Measurements from ENCODE around the gene NUMBL. TPM values are rescaled to one million over a fixed set of nuclear protein-coding genes. Genes with fewer than 3 reads are reported as not detected.
A peak's percentile ranks its signal among the peaks of the same experiment; 100 is the strongest.

Gene NUMBL
- total RNA-seq, 5 donors from 2014 or later (not counting 1 experiment from before 2014, with no cell fraction given), result 7.1 to 19.0 (median 13.1) TPM

DNA sequence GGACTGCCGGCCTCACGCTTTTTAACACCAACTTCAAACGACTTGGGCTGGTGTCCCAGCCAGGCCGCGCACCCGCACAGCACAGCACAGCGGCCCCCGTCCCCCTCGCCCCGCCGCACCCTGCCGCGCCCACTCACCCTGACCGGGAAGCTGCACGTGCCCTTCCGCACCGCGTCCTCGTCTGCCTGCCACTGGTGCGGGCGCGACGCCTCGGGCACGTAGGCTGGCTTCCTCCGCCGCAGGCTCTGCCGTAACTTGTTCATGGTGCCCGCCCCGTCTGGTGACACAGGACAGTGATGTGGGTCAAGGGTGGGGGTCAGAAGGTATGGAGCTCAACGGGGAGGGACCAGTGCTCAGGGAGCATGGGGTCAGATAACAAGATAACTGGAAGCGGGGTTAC lies 6.2 kb downstream of the NUMBL start:
- Histone ChIP-seq H3K9me3 (no peaks in the 10 kb centered on the region), H3K27ac (ENCODE audit: low read length) (no peak overlapping the region), H3K4me1 (ENCODE audit: control insufficient read depth in 1 of 2, extremely low read depth in 1 of 2, insufficient read depth in 2 of 2, low read length in 2 of 2) (peaks cover 2 to 13% of the 10 kb centered on the region in 2 experiments), H3K36me3 (ENCODE audit: control insufficient read depth in 2 of 2, extremely low read depth in 1 of 2, insufficient read depth in 1 of 2, low read length in 1 of 2) (peaks cover 2 to 6% of the 10 kb centered on the region in 2 donors), H3K4me3 (ENCODE audit: control insufficient read depth in 1 of 2, extremely low read depth in 1 of 2, low read length in 1 of 2) (no peak overlapping the region), H3K27me3 (replicated peaks in 1 of 2; ENCODE audit: control insufficient read depth in 2 of 2, extremely low read depth in 1 of 2, insufficient read depth in 2 of 2, low read length in 1 of 2) (no peaks in the 10 kb centered on the region)
- Mint-ChIP-seq H3K27ac (no peak overlapping the region), H3K27me3 (no peaks in the 10 kb centered on the region), H3K4me1 (no peaks in the 10 kb centered on the region), H3K36me3 (peaks cover 21% of the 10 kb centered on the region), H3K9me3 (no peaks in the 10 kb centered on the region), H3K4me3 (no peak overlapping the region)
- ATAC-seq (replicated peaks in 1 of 4) (no peak), DNase-seq (no peak)
- WGBS (ENCODE audit: insufficient coverage), result 97% methylated on average over 20 of the region's 32 CpGs
- CTCF ChIA-PET, result interaction anchor here in 1 of 2 donors (0.6 kb wide), 1 partner anchor 885 kb away, joined by 3 read pairs; no protein-coding TSS in a partner anchor
- POLR2A ChIA-PET, result no interaction called here

DNA sequence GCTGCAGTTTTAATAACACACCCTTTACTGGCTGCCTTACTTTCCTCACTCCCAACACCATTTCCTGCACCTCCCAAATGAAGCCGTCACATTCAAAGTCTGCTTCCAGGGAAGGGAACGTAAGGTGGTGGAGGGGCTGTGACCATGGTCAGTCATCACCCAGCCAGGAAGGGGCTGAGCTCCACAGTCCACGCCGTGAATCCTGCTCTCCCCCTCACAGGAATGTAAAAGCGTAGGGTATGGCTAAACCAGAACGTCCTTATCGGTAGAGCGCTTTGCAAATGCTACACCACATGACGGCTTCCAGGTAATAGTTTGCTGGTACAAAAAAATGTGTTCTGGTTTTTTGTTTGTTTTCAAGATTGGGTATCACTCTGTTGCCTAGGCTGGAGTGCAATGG lies 7.0 kb downstream of the NUMBL start:
- H3K4me1 ChIP-seq (ENCODE audit: control insufficient read depth in 1 of 2, extremely low read depth in 1 of 2, insufficient read depth in 2 of 2, low read length in 2 of 2), result peaks cover 0 to 8% of the 10 kb centered on the region in 2 experiments
- WGBS (ENCODE audit: insufficient coverage), result 100% methylated on average over 1 of the region's 9 CpGs

DNA sequence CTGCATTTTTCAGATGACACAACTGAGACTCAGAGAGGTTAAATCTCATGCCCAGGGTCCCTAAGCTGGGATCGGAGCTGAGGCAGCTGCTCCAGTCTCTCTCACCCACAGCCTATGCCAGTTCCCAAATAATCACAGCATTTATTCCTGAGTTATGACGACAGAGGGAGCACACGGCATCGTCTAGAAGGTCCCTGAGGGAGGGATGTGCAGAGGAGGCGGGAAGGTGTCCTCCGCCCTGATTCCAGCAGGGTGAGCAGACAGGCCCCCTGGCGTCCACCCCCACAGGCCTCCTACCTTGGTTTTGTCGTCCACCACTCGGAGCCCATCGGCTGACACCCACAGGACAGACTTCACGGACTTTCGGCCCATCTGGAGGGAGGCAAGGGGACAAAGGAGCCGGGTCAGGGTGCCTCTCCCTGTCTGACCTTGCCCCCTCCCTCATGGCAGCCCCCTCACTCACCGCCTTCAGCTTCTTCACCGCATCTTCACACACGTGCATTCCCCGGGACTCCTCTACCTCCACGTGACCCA lies 8.0 kb downstream of the NUMBL start:
- H3K36me3 ChIP-seq (ENCODE audit: control insufficient read depth in 2 of 2, extremely low read depth in 1 of 2, insufficient read depth in 1 of 2, low read length in 1 of 2), result peaks cover 6 to 9% of the 10 kb centered on the region in 2 donors
- no peak overlapping the region for H3K4me3 Mint-ChIP-seq
- peaks cover 25% of the 10 kb centered on the region for H3K36me3 Mint-ChIP-seq
- H3K4me1 Mint-ChIP-seq, result no peaks in the 10 kb centered on the region
- no peaks in the 10 kb centered on the region for H3K27me3 ChIP-seq (replicated peaks in 1 of 2; ENCODE audit: control insufficient read depth in 2 of 2, extremely low read depth in 1 of 2, insufficient read depth in 2 of 2, low read length in 1 of 2)
- no peaks in the 10 kb centered on the region for H3K9me3 ChIP-seq
- POLR2A ChIA-PET, result no interaction called here
- 94% methylated on average over 9 of the region's 18 CpGs for WGBS (ENCODE audit: insufficient coverage)
- no peak overlapping the region for H3K27ac ChIP-seq (ENCODE audit: low read length)
- H3K9me3 Mint-ChIP-seq, result no peaks in the 10 kb centered on the region
- no peak for ATAC-seq (replicated peaks in 1 of 4)
- no peak for DNase-seq
- H3K4me1 ChIP-seq (ENCODE audit: control insufficient read depth in 1 of 2, extremely low read depth in 1 of 2, insufficient read depth in 2 of 2, low read length in 2 of 2), result peaks cover 0 to 4% of the 10 kb centered on the region in 2 experiments
- no peak overlapping the region for H3K27ac Mint-ChIP-seq
- no peak overlapping the region for H3K4me3 ChIP-seq (ENCODE audit: control insufficient read depth in 1 of 2, extremely low read depth in 1 of 2, low read length in 1 of 2)
- no peaks in the 10 kb centered on the region for H3K27me3 Mint-ChIP-seq
- CTCF ChIA-PET, result interaction anchor here in 1 of 2 donors (0.7 kb wide), 1 partner anchor 140 kb away, joined by 4 read pairs; no protein-coding TSS in a partner anchor

More for the DNA sequence above, 7.0 kb downstream of the NUMBL start:
- Mint-ChIP-seq H3K27me3 (no peaks in the 10 kb centered on the region), H3K36me3 (peaks cover 21% of the 10 kb centered on the region), H3K27ac (no peak overlapping the region), H3K4me3 (no peak overlapping the region), H3K9me3 (no peaks in the 10 kb centered on the region), H3K4me1 (no peaks in the 10 kb centered on the region)
- ATAC-seq (replicated peaks in 1 of 4), result no peak
- Histone ChIP-seq H3K4me3 (ENCODE audit: control insufficient read depth in 1 of 2, extremely low read depth in 1 of 2, low read length in 1 of 2) (no peak overlapping the region), H3K36me3 (ENCODE audit: control insufficient read depth in 2 of 2, extremely low read depth in 1 of 2, insufficient read depth in 1 of 2, low read length in 1 of 2) (peaks cover 2 to 6% of the 10 kb centered on the region in 2 donors), H3K9me3 (no peaks in the 10 kb centered on the region), H3K27me3 (replicated peaks in 1 of 2; ENCODE audit: control insufficient read depth in 2 of 2, extremely low read depth in 1 of 2, insufficient read depth in 2 of 2, low read length in 1 of 2) (no peaks in the 10 kb centered on the region), H3K27ac (ENCODE audit: low read length) (no peak overlapping the region)
- no peak for DNase-seq
- ChIA-PET POLR2A (no interaction called here), CTCF (no interaction called here)

DNA sequence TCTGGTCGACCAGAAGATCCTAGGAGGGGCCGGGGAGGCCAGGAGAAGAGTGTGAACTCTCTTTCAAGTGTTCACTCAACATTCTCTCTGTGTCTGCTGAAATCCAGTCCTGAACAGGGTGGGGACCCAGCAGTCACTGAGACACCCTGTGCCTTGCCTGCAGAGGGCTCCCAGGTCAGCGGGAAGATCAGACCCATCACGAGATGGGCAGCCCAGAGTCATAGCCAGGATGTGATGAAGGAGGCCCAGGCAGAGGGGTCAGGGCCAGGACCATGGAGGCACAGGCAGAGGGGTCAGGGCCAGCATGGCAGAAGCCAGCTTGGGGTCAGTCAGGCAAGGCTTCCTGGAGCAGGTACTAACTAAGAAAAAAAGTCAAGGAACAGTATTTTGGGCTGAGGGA lies 9.4 kb downstream of the NUMBL start:
- ATAC-seq (replicated peaks in 1 of 4) (no peak), DNase-seq (no peak)
- Histone ChIP-seq H3K36me3 (ENCODE audit: control insufficient read depth in 2 of 2, extremely low read depth in 1 of 2, insufficient read depth in 1 of 2, low read length in 1 of 2) (peaks cover 3 to 19% of the 10 kb centered on the region in 2 donors), H3K9me3 (no peaks in the 10 kb centered on the region), H3K27ac (ENCODE audit: low read length) (no peak overlapping the region), H3K27me3 (replicated peaks in 1 of 2; ENCODE audit: control insufficient read depth in 2 of 2, extremely low read depth in 1 of 2, insufficient read depth in 2 of 2, low read length in 1 of 2) (no peaks in the 10 kb centered on the region), H3K4me1 (ENCODE audit: control insufficient read depth in 1 of 2, extremely low read depth in 1 of 2, insufficient read depth in 2 of 2, low read length in 2 of 2) (no peaks in the 10 kb centered on the region), H3K4me3 (ENCODE audit: control insufficient read depth in 1 of 2, extremely low read depth in 1 of 2, low read length in 1 of 2) (no peak overlapping the region)
- H3K9me3 Mint-ChIP-seq, result no peaks in the 10 kb centered on the region
- peaks cover 23% of the 10 kb centered on the region for H3K36me3 Mint-ChIP-seq
- H3K4me1 Mint-ChIP-seq, result no peaks in the 10 kb centered on the region
- WGBS (ENCODE audit: insufficient coverage), result 85% methylated on average over 4 of the region's 4 CpGs
- H3K27me3 Mint-ChIP-seq, result no peaks in the 10 kb centered on the region
- H3K27ac Mint-ChIP-seq, result no peak overlapping the region
- ChIA-PET CTCF (no interaction called here), POLR2A (no interaction called here)
- no peak overlapping the region for H3K4me3 Mint-ChIP-seq

DNA sequence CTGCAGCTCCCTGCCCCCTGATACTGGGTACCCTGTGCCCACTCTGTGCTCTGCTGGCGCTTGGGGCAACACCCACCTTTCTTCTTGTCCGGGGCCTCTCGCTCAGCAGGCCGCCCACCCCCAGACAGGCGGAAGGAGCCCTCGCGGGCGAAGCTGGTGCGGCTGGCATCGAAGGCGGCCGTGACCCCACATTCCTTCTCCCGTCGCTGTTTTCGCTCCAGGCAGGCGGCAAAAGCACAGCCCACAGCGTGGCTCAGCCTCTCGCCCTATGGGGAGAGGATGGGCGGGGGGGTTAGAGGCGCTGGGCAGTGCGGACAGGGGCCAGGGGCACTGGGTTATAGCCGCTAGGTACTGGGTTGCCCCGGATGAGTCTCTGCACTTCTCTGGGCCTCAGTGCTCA lies 13.3 kb downstream of the NUMBL start:
- ChIA-PET POLR2A (no interaction called here), CTCF (no interaction called here)
- ATAC-seq (replicated peaks in 1 of 4) (no peak), DNase-seq (no peak)
- no peaks in the 10 kb centered on the region for H3K9me3 Mint-ChIP-seq
- Histone ChIP-seq H3K27me3 (replicated peaks in 1 of 2; ENCODE audit: control insufficient read depth in 2 of 2, extremely low read depth in 1 of 2, insufficient read depth in 2 of 2, low read length in 1 of 2) (no peaks in the 10 kb centered on the region), H3K36me3 (ENCODE audit: control insufficient read depth in 2 of 2, extremely low read depth in 1 of 2, insufficient read depth in 1 of 2, low read length in 1 of 2) (peaks cover 5 to 17% of the 10 kb centered on the region in 2 donors), H3K9me3 (no peaks in the 10 kb centered on the region), H3K4me3 (ENCODE audit: control insufficient read depth in 1 of 2, extremely low read depth in 1 of 2, low read length in 1 of 2) (no peak overlapping the region), H3K27ac (ENCODE audit: low read length) (no peak overlapping the region), H3K4me1 (ENCODE audit: control insufficient read depth in 1 of 2, extremely low read depth in 1 of 2, insufficient read depth in 2 of 2, low read length in 2 of 2) (peaks cover 0 to 14% of the 10 kb centered on the region in 2 experiments)
- H3K27me3 Mint-ChIP-seq, result no peaks in the 10 kb centered on the region
- H3K36me3 Mint-ChIP-seq, result peaks cover 11% of the 10 kb centered on the region
- no peaks in the 10 kb centered on the region for H3K4me1 Mint-ChIP-seq
- no peak overlapping the region for H3K27ac Mint-ChIP-seq
- no peak overlapping the region for H3K4me3 Mint-ChIP-seq
- WGBS (ENCODE audit: insufficient coverage), result 96% methylated on average over 19 of the region's 23 CpGs

DNA sequence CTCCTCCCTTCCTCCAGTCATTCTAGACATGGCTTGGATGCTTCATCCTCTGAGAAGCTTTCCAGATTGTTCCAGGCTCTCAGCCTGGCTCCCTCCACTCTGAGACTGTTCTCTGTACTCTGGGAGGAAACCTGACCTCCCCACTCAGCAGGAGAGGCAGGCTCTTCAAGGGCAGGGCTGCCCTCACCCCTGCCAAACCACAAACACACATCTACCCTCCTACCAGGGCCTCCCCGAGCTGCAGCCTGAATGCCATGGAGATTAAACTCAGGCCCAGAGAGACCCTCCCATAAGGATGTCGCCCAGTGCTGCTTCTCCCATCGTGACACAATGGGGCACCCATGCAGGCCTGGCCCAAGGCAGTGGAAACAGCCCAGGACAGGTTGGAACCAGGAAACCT lies 16.2 kb downstream of the NUMBL start:
- H3K27ac Mint-ChIP-seq, result no peak overlapping the region
- ATAC-seq (replicated peaks in 1 of 4), result peak in 1 of 4 experiments; percentile 43
- peaks cover 23% of the 10 kb centered on the region for H3K36me3 Mint-ChIP-seq
- peaks cover 0 to 14% of the 10 kb centered on the region in 2 experiments for H3K4me1 ChIP-seq (ENCODE audit: control insufficient read depth in 1 of 2, extremely low read depth in 1 of 2, insufficient read depth in 2 of 2, low read length in 2 of 2)
- H3K4me3 ChIP-seq (ENCODE audit: control insufficient read depth in 1 of 2, extremely low read depth in 1 of 2, low read length in 1 of 2), result no peak overlapping the region
- H3K4me1 Mint-ChIP-seq, result no peaks in the 10 kb centered on the region
- CTCF ChIA-PET, result interaction anchor here in 1 of 2 donors (0.5 kb wide), 1 partner anchor 326 kb away, joined by 3 read pairs; the partner anchor contains the start of genes C19orf47 and PLD3
- peaks cover 5% of the 10 kb centered on the region for H3K9me3 ChIP-seq
- no peaks in the 10 kb centered on the region for H3K27me3 Mint-ChIP-seq
- H3K36me3 ChIP-seq (ENCODE audit: control insufficient read depth in 2 of 2, extremely low read depth in 1 of 2, insufficient read depth in 1 of 2, low read length in 1 of 2), result peaks cover 13 to 22% of the 10 kb centered on the region in 2 donors
- DNase-seq, result no peak
- H3K27me3 ChIP-seq (replicated peaks in 1 of 2; ENCODE audit: control insufficient read depth in 2 of 2, extremely low read depth in 1 of 2, insufficient read depth in 2 of 2, low read length in 1 of 2), result no peaks in the 10 kb centered on the region
- whole genome bisulfite sequencing (ENCODE audit: insufficient coverage), result 77% methylated on average over 3 of the region's 3 CpGs
- H3K9me3 Mint-ChIP-seq, result peaks cover 0 to 3% (median 3%) of the 10 kb centered on the region in 3 donors
- H3K4me3 Mint-ChIP-seq, result no peak overlapping the region
- H3K27ac ChIP-seq (ENCODE audit: low read length), result no peak overlapping the region
- POLR2A ChIA-PET, result no interaction called here
